Measurements from ENCODE around the gene BCOR.

- no peak for TF ChIP-seq CTCF (IDR thresholded peaks at IDR 0.05; ENCODE audit: borderline replicate concordance, extremely low read depth, low read length, poor library complexity, severe bottlenecking)
- no peak for TF ChIP-seq EZH2 (IDR thresholded peaks at IDR 0.05; ENCODE audit: borderline replicate concordance, low read depth, low read length, severe bottlenecking)
Measured at GRCh38 chrX:40021647-40022046, 76.1 kb downstream of the BCOR start.

All from DND-41 (cell line).